Testis (tissue), 2 donors: ENCODE data around the gene CEP131.

Experiments
- CTCF ChIP-seq, 3 experiments: fragments of 450-650 bp in 2 of 3; fragments of 200-600 bp in 1 of 3; sonication (generic) in 1 of 3; IDR thresholded peaks; one replicate each; pipeline ENCODE4 v1.5.1; 2016 to 2019; ENCODE audit warnings: antibody characterized with exemption in 3 of 3, mild to moderate bottlenecking in 2 of 3, moderate library complexity in 1 of 3
- POLR2A ChIP-seq: fragments of 450-650 bp; IDR thresholded peaks from one replicate; pipeline ENCODE4 v1.6.1; 2017; ENCODE audit warnings: antibody characterized with exemption, mild to moderate bottlenecking, moderate library complexity

DNA sequence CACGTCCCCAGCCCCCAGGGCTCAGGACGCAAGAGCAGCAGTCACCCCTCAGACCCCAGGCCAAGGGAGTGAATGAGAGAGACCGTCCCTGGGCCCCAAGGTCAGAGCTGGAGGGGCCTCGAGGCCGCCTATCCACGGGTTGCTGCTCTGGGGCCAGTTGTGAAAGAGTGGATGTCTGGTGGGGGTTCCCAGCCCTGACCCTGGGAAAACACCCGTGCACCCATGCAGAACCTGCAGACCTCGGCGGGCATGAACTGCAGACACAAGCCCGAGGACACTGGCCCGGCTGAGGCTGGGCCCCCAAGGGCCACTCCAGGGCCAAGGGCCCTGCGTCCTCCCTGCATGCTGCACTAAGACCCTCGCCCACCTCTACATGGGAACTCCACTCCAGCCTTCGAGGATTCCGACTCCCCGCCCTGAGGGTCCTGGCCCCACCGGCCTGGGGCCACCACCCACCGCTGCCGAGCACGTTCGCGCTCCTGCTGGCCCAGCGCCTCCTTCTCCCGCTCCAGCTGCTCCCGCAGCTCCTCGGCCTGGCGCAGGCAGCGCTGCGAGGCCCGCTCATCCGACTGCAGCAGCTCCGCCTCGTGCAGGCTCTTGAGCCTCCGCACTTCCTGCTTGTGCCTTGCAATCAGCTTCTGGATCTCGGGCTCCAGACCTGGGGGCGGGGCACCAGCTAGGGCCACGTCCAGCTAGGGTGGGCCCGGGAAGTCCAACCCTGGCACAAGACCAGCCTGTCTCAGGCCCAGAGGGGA, 29.1 kb downstream of the CEP131 start:
- no peak for TF ChIP-seq CTCF (IDR thresholded peaks at IDR 0.05)
- TF ChIP-seq POLR2A: no peak
